H1 (cell line): ENCODE results near the gene STX2. TPM values are rescaled to one million over a fixed set of nuclear protein-coding genes. Genes with fewer than 3 reads are reported as not detected.

ENCODE experiments used
- GTF2F1 ChIP-seq: IDR thresholded peaks from 2 replicates; pipeline ENCODE4 v1.6.1; 2012; ENCODE audit warnings: low read depth, low read length, improper control_type of control experiment, borderline replicate concordance
- SRF ChIP-seq: IDR thresholded peaks from 2 replicates; pipeline ENCODE4 v1.6.1; 2011; ENCODE audit warnings: mild to moderate bottlenecking, low read depth, low read length, moderate library complexity
- polyA plus RNA-seq, 7 experiments: library from polyadenylated mRNA; depleted of rRNA in 3 of 7; stranded (reverse) in 5 of 7; unstranded in 2 of 7; fragments of >200 nt in 5 of 7; fragments of 200-250 nt in 2 of 7; gene quantifications; 1 replicate in 5 of 7; 2 replicates in 1 of 7; 4 replicates in 1 of 7; pipeline versions ENCODE4 v1.2.1 to v1.2.3, GENCODE V29; 2011 to 2013; ENCODE audit warnings: missing spikeins in 2 of 7, mixed read lengths in 2 of 7
- total RNA-seq: library from RNA; stranded (reverse); fragmentation: NEBNext Ultra II Directional; extraction: Animal tissue kit (Norgen Biotek cat#: 25700); gene quantifications from 2 replicates; pipeline ENCODE4 v1.2.1, GENCODE V29; 2021

The STX2 gene
- total and polyA plus RNA-seq, 2 of the 8 experiments (the other 6 are each of a cell fraction or from before 2014, with no cell fraction given), result 20.0 to 26.3 TPM

GRCh38 chr12:130881548-130881947, 42.5 kb upstream of the STX2 start (continued):
- TF ChIP-seq SRF, result no peak
- no peak for TF ChIP-seq GTF2F1
